ENCODE data around the gene ATP1A1. TPM values are rescaled to one million over a fixed set of nuclear protein-coding genes. Genes with fewer than 3 reads are reported as not detected.
A peak's percentile ranks its signal among the peaks of the same experiment; 100 is the strongest.

The ATP1A1 gene
- total RNA-seq, 2 experiments from 2014 or later, result 251 to 262 TPM

DNA sequence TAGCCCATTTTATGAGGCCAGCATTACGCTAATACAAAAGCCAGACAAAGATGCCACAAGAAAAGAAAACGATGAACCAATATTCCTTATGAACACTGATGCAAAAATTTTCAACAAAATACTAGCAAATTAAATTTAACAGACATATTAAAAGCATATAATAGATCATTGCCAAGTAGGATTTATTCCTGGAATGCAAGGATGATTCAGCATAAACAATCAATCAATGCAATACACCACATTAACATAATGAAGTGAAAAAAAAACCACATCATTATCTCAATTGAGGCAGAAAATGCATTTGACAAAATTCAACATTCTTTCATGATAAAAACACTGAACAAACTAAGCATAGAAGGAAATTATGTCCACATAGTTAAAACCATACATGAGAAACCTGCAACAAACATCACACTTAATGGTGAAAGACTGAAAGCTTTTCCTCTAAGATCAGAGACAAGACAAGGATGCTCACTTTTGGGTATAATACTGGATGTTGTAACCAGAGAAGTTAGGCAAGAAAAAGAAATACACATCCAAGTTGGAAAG is 22.9 kb upstream of the ATP1A1 start:
- DNase-seq (no peak), ATAC-seq (ENCODE audit: poor library complexity) (no peak)
- CTCF ChIA-PET, result no interaction called here
- intact Hi-C loops (cut with DNase I, micrococcal nuclease), result no loop called here
- Histone ChIP-seq H3K4me3 (ENCODE audit: low read length) (no peak overlapping the region), H3K27ac (ENCODE audit: low read depth in 1 of 2, low read length in 2 of 2) (no peak overlapping the region), H3K36me3 (ENCODE audit: insufficient read depth, low read length) (no peaks in the 10 kb centered on the region), H3K9me3 (ENCODE audit: control insufficient read depth in 1 of 2, insufficient read depth in 1 of 2, low read length in 2 of 2) (no peaks in the 10 kb centered on the region), H3K27me3 (ENCODE audit: control insufficient read depth in 1 of 2, insufficient read depth in 2 of 2, low read length in 2 of 2) (no peaks in the 10 kb centered on the region), H3K4me1 (ENCODE audit: insufficient read depth, low read length) (peaks cover 39% of the 10 kb centered on the region)
- Mint-ChIP-seq H3K36me3 (ENCODE audit: low read depth) (no peaks in the 10 kb centered on the region), H3K4me3 (no peak overlapping the region), H3K27ac (no peak overlapping the region), H3K27me3 (no peaks in the 10 kb centered on the region), H3K4me1 (ENCODE audit: low read depth) (peaks cover 67% of the 10 kb centered on the region), H3K9me3 (no peaks in the 10 kb centered on the region)
- TF ChIP-seq, protein P1, sequence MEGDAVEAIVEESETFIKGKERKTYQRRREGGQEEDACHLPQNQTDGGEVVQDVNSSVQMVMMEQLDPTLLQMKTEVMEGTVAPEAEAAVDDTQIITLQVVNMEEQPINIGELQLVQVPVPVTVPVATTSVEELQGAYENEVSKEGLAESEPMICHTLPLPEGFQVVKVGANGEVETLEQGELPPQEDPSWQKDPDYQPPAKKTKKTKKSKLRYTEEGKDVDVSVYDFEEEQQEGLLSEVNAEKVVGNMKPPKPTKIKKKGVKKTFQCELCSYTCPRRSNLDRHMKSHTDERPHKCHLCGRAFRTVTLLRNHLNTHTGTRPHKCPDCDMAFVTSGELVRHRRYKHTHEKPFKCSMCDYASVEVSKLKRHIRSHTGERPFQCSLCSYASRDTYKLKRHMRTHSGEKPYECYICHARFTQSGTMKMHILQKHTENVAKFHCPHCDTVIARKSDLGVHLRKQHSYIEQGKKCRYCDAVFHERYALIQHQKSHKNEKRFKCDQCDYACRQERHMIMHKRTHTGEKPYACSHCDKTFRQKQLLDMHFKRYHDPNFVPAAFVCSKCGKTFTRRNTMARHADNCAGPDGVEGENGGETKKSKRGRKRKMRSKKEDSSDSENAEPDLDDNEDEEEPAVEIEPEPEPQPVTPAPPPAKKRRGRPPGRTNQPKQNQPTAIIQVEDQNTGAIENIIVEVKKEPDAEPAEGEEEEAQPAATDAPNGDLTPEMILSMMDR (IDR thresholded peaks at IDR 0.05), result no peak
- POLR2A ChIA-PET, result interaction anchor here (1.0 to 1.3 kb wide), 3 partner anchors 24 to 68 kb away, joined by 3 read pairs; no protein-coding TSS in a partner anchor

DNA sequence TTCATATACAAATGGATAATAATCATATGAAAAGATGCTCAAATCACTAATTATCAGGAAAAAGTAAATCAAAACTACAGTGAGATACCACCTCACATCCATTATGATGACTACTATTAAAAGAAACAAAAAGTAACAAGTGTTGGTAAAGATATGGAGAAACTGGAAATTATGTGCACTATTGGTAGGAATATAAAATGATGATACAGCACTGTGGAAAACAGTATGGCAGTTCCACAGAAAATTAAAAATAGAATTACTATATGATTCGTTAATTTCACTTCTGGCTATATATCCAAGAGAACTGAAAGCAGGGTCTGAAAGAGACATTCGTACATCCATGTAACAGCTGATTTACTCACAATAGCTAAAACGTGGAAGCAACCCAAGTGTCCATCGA is 21.1 kb upstream of the ATP1A1 start:
- no peaks in the 10 kb centered on the region for H3K9me3 Mint-ChIP-seq
- Histone ChIP-seq H3K27ac (ENCODE audit: low read depth in 1 of 2, low read length in 2 of 2) (no peak overlapping the region), H3K4me1 (ENCODE audit: insufficient read depth, low read length) (peaks cover 21% of the 10 kb centered on the region), H3K27me3 (ENCODE audit: control insufficient read depth in 1 of 2, insufficient read depth in 2 of 2, low read length in 2 of 2) (no peaks in the 10 kb centered on the region), H3K4me3 (ENCODE audit: low read length) (no peak overlapping the region), H3K36me3 (ENCODE audit: insufficient read depth, low read length) (no peaks in the 10 kb centered on the region), H3K9me3 (ENCODE audit: control insufficient read depth in 1 of 2, insufficient read depth in 1 of 2, low read length in 2 of 2) (peaks cover 0 to 4% of the 10 kb centered on the region in 2 experiments)
- TF ChIP-seq, protein P1 (IDR thresholded peaks at IDR 0.05), result no peak
- H3K4me3 Mint-ChIP-seq, result peak overlapping the region; percentile 65
- no peaks in the 10 kb centered on the region for H3K36me3 Mint-ChIP-seq (ENCODE audit: low read depth)
- ATAC-seq (ENCODE audit: poor library complexity), result no peak
- H3K27ac Mint-ChIP-seq, result peak overlapping the region; percentile 45
- ChIA-PET POLR2A (no interaction called here), CTCF (no interaction called here)
- no peak for DNase-seq
- H3K27me3 Mint-ChIP-seq, result no peaks in the 10 kb centered on the region
- peaks cover 63% of the 10 kb centered on the region for H3K4me1 Mint-ChIP-seq (ENCODE audit: low read depth)
- intact Hi-C loops (cut with DNase I, micrococcal nuclease), result no loop called here

DNA sequence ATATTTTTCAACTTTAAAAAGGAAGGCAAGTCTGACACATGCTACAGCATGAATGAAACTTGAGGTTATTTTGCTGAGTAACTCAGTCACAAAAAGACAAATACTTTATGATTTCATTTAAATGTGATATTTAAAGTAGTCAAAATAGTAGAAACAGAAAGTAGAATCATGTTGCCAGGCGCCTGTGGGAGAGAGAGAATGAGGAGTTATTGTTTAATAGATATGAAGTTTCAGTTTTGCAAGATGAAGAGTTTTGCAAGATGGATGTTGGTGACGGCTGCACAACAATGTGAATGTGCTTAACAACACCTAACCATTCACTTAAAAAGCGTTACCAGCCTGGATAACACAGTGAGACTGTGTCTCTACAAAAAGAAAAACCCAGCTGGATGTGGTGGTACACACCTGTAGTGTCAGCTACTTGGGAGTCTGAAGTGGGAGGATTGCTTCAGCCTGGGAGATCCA is 20.7 kb upstream of the ATP1A1 start:
- H3K4me3 ChIP-seq (ENCODE audit: low read length), result no peak overlapping the region
- Mint-ChIP-seq H3K36me3 (ENCODE audit: low read depth) (no peaks in the 10 kb centered on the region), H3K4me1 (ENCODE audit: low read depth) (peaks cover 62% of the 10 kb centered on the region), H3K9me3 (no peaks in the 10 kb centered on the region), H3K27ac (peak overlapping the region; percentile 45), H3K4me3 (peak overlapping the region; percentile 65), H3K27me3 (no peaks in the 10 kb centered on the region)
- POLR2A ChIA-PET, result no interaction called here
- ATAC-seq (ENCODE audit: poor library complexity) (no peak), DNase-seq (peak in 1 of 14 experiments; percentile 15)
- no peak overlapping the region for H3K27ac ChIP-seq (ENCODE audit: low read depth in 1 of 2, low read length in 2 of 2)
- H3K27me3 ChIP-seq (ENCODE audit: control insufficient read depth in 1 of 2, insufficient read depth in 2 of 2, low read length in 2 of 2), result no peaks in the 10 kb centered on the region
- intact Hi-C loops (cut with DNase I, micrococcal nuclease), result no loop called here
- CTCF ChIA-PET, result no interaction called here
- peaks cover 0 to 4% of the 10 kb centered on the region in 2 experiments for H3K9me3 ChIP-seq (ENCODE audit: control insufficient read depth in 1 of 2, insufficient read depth in 1 of 2, low read length in 2 of 2)
- H3K36me3 ChIP-seq (ENCODE audit: insufficient read depth, low read length), result no peaks in the 10 kb centered on the region
- H3K4me1 ChIP-seq (ENCODE audit: insufficient read depth, low read length), result peaks cover 18% of the 10 kb centered on the region
- TF ChIP-seq, protein P1 (IDR thresholded peaks at IDR 0.05), result no peak
